Spleen (tissue), 11 donors: ENCODE measurements around the gene DMRTC2. TPM values are rescaled to one million over a fixed set of nuclear protein-coding genes. Genes with fewer than 3 reads are reported as not detected.

Source experiments
- DNase-seq: peaks from one replicate; pipeline ENCODE4 v3.0.0-alpha.2; 2020
- H3K27ac ChIP-seq, 8 donors: fragments of 200-600 bp; sonication (generic) in 7 of 8; 1 replicate in 4 of 8; 2 replicates in 4 of 8; pipeline versions ENCODE4 v1.5.0 to v1.8.0; 2016 to 2021; ENCODE audit warnings: inconsistent platforms in 4 of 8, mild to moderate bottlenecking in 4 of 8, moderate library complexity in 1 of 8
- H3K27me3 ChIP-seq, 7 donors: fragments of 200-600 bp; sonication (generic) in 6 of 7; replicated peaks in 1 of 7; 1 replicate in 4 of 7; 2 replicates in 3 of 7; pipeline versions ENCODE4 v1.5.0 to v1.8.0; 2016 to 2021; ENCODE audit warnings: inconsistent platforms in 3 of 7, mild to moderate bottlenecking in 1 of 7
- H3K36me3 ChIP-seq, 6 donors: fragments of 200-600 bp; sonication (generic) in 5 of 6; 1 replicate in 4 of 6; 2 replicates in 2 of 6; pipeline versions ENCODE4 v1.5.0 to v1.8.0; 2016 to 2021; ENCODE audit warnings: inconsistent platforms in 2 of 6
- H3K4me1 ChIP-seq, 6 donors: fragments of 200-600 bp; sonication (generic) in 5 of 6; 1 replicate in 3 of 6; 2 replicates in 3 of 6; pipeline versions ENCODE4 v1.5.0 to v1.8.0; 2016 to 2021; ENCODE audit warnings: inconsistent platforms in 3 of 6
- H3K4me3 ChIP-seq, 8 donors: fragments of 200-600 bp; sonication (generic) in 7 of 8; 1 replicate in 4 of 8; 2 replicates in 4 of 8; pipeline versions ENCODE4 v1.5.0 to v1.8.0; 2016 to 2021; ENCODE audit warnings: inconsistent platforms in 4 of 8, mild to moderate bottlenecking in 4 of 8, moderate library complexity in 2 of 8
- H3K9me3 ChIP-seq, 8 donors: fragments of 200-600 bp; sonication (generic) in 7 of 8; 1 replicate in 4 of 8; 2 replicates in 4 of 8; pipeline versions ENCODE4 v1.5.0 to v1.8.0; 2016 to 2021; ENCODE audit warnings: inconsistent platforms in 4 of 8
- POLR2A ChIP-seq, 3 donors: fragments of 450-650 bp; IDR thresholded peaks; one replicate each; pipeline ENCODE4 v1.5.1; 2017; ENCODE audit warnings: antibody characterized with exemption in 3 of 3, mild to moderate bottlenecking in 1 of 3
- POLR2AphosphoS5 ChIP-seq, 3 donors: sonication (generic); formaldehyde crosslinking; IDR thresholded peaks; one replicate each; pipeline ENCODE4 v1.5.1; 2017; ENCODE audit warnings: antibody characterized with exemption in 3 of 3
- WGBS, 5 donors: extraction: QIAGEN DNeasy Blood & Tissue Kit in 3 of 5; methylation state at CpG; one replicate each; pipeline versions ENCODE4 v1.1.5 to v1.1.7; 2013 to 2018; 5-methylcytosine and 5-hydroxymethylcytosine counted together
- intact Hi-C: fragments of 100-400 bp; cut with DNase I; formaldehyde crosslinking; loops from one replicate; pipeline ENCODE4 v1.15.0; 2023; ENCODE audit warnings: low total_unique reads
- polyA plus RNA-seq, 3 donors: library from polyadenylated mRNA; stranded (reverse); fragments of 200-250 nt; gene quantifications; one replicate each; pipeline ENCODE4 v1.2.1, GENCODE V29; 2013
- total RNA-seq, 7 donors: library from RNA; depleted of rRNA in 3 of 7; stranded (reverse); fragments of >200 nt in 3 of 7; fragmentation: NEBNext Ultra II Directional in 4 of 7; extraction: Animal tissue kit (Norgen Biotek cat#: 25700) in 4 of 7; gene quantifications; one replicate each; pipeline versions ENCODE4 v1.1.0 to v1.2.1, GENCODE V29; 2016 to 2021
- TF ChIP-seq, protein P1 (sequence below), 11 experiments: fragments of 200-600 bp in 7 of 11; fragments of 450-650 bp in 4 of 11; sonication (generic) in 4 of 11; IDR thresholded peaks in 8 of 11; conservative IDR thresholded peaks in 3 of 11; 1 replicate in 7 of 11; 2 replicates in 4 of 11; pipeline versions ENCODE4 v1.4.0 to v1.8.0; 2016 to 2021; ENCODE audit warnings: antibody characterized with exemption in 11 of 11, inconsistent platforms in 4 of 11, mild to moderate bottlenecking in 1 of 11
- donor health status: healthy with polysubstance abuse.
- donor health status: DM: no; HTN: no; CAD: no; lungs with moderate emphysema.
- donor health status: DM: no; HTN: no; CAD: no.
- donor health status: Bipolar disorder and iron deficiency.
- donor health status: healthy.
- donor health status: DM: no; HTN: no; CAD: no.
- donor health status: DM: yes; HTN: yes; CAD: no.

Gene DMRTC2
- total and polyA plus RNA-seq, 10 donors: not detected

DNA sequence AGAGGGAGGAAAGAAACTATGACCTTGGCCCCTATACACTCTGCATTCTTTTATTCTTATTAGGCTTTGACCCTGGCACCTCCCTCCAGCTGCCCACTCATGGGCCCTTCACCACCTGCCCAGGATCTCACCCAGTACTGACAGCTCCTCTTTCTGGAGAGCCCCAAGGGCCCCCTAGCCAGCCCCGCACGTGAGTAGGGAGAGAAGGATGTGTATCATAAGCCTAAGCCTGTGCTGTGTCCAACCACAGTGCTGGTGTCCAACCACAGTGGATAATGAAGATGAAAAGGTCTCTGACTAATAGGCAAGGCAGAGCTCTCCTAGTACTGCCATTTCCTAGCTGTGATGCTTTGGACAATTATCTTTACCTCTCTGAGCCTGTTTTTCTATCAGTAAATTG is 4.2 kb downstream of the DMRTC2 start:
- DNase-seq: no peak
- Histone ChIP-seq H3K4me3 (no peak overlapping the region), H3K4me1 (no peaks in the 10 kb centered on the region), H3K9me3 (peaks cover 0 to 3% (median 0%) of the 10 kb centered on the region in 8 donors), H3K27me3 (peaks cover 0 to 7% (median 0%) of the 10 kb centered on the region in 7 donors), H3K27ac (no peak overlapping the region), H3K36me3 (no peaks in the 10 kb centered on the region)
- intact Hi-C loops: no loop called here
- 63 to 77% (median 73%) methylated on average over 2 of the region's 2 CpGs for WGBS, 5 donors
- TF ChIP-seq POLR2A (IDR thresholded peaks at IDR 0.05): no peak
- no peak for TF ChIP-seq POLR2AphosphoS5 (IDR thresholded peaks at IDR 0.05)
- TF ChIP-seq, protein P1, sequence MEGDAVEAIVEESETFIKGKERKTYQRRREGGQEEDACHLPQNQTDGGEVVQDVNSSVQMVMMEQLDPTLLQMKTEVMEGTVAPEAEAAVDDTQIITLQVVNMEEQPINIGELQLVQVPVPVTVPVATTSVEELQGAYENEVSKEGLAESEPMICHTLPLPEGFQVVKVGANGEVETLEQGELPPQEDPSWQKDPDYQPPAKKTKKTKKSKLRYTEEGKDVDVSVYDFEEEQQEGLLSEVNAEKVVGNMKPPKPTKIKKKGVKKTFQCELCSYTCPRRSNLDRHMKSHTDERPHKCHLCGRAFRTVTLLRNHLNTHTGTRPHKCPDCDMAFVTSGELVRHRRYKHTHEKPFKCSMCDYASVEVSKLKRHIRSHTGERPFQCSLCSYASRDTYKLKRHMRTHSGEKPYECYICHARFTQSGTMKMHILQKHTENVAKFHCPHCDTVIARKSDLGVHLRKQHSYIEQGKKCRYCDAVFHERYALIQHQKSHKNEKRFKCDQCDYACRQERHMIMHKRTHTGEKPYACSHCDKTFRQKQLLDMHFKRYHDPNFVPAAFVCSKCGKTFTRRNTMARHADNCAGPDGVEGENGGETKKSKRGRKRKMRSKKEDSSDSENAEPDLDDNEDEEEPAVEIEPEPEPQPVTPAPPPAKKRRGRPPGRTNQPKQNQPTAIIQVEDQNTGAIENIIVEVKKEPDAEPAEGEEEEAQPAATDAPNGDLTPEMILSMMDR (IDR thresholded peaks at IDR 0.05 in 8 of 11, conservative IDR thresholded peaks at IDR 0.05 in 3 of 11): no peak

DNA sequence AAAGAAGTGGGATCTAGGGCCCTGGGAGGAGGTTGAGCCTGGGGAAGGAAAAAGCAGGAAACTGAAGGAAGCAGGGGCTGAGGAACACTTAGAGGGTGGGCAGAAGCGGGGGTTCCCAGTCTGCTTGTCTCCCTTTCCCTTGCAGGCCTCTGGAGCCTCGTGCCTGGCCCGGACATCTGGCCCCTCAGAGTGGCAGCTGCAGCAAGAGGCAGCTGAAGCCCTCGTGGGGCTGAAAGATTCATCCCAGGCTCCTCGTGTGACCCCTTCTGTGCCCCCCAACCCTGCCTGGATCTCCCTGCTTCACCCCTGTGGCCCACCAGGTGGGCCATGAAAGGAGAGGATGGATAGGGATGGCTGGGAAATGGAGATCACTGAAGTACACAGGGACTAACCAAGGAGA is 5.5 kb downstream of the DMRTC2 start:
- H3K27ac ChIP-seq: no peak overlapping the region
- no peaks in the 10 kb centered on the region for H3K36me3 ChIP-seq
- no peak overlapping the region for H3K4me3 ChIP-seq
- no peaks in the 10 kb centered on the region for H3K4me1 ChIP-seq
- intact Hi-C loops: no loop called here
- no peak for DNase-seq
- WGBS, 5 donors: 67 to 81% (median 73%) methylated on average over 5 of the region's 5 CpGs
- TF ChIP-seq POLR2A (IDR thresholded peaks at IDR 0.05): no peak
- TF ChIP-seq, protein P1 (IDR thresholded peaks at IDR 0.05 in 8 of 11, conservative IDR thresholded peaks at IDR 0.05 in 3 of 11): no peak
- no peak for TF ChIP-seq POLR2AphosphoS5 (IDR thresholded peaks at IDR 0.05)
- no peaks in the 10 kb centered on the region for H3K9me3 ChIP-seq
- H3K27me3 ChIP-seq: peaks cover 0 to 7% (median 0%) of the 10 kb centered on the region in 7 donors

DNA sequence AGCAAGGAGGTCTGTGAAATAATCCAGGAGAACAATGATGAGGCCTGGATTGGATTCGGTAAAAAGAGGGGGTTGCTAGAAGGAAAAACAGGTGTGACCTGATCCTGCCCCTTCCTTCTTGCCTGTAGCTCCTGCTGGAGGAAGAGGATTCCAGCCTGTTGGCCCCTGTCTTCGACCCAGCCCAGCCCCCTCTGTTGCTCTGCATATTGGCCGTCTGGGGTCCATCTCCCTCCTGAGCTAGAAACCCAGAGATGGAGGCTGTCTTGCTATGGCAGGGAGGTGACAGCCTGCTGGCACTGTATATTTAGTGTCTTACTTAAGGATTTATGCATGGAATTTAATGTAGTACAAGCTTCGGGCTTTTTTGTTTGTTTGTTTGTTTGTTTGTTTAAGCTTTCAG is 6.6 kb downstream of the DMRTC2 start:
- Histone ChIP-seq H3K4me1 (no peaks in the 10 kb centered on the region), H3K9me3 (no peaks in the 10 kb centered on the region), H3K4me3 (no peak overlapping the region), H3K36me3 (no peaks in the 10 kb centered on the region), H3K27ac (no peak overlapping the region), H3K27me3 (peaks cover 0 to 7% (median 0%) of the 10 kb centered on the region in 7 donors)
- no peak for DNase-seq
- TF ChIP-seq, protein P1 (IDR thresholded peaks at IDR 0.05 in 8 of 11, conservative IDR thresholded peaks at IDR 0.05 in 3 of 11): no peak
- TF ChIP-seq POLR2AphosphoS5 (IDR thresholded peaks at IDR 0.05) (no peak), POLR2A (IDR thresholded peaks at IDR 0.05) (no peak)
- intact Hi-C loops: no loop called here
- WGBS, 5 donors: 49 to 68% (median 56%) methylated on average over 4 of the region's 4 CpGs

DNA sequence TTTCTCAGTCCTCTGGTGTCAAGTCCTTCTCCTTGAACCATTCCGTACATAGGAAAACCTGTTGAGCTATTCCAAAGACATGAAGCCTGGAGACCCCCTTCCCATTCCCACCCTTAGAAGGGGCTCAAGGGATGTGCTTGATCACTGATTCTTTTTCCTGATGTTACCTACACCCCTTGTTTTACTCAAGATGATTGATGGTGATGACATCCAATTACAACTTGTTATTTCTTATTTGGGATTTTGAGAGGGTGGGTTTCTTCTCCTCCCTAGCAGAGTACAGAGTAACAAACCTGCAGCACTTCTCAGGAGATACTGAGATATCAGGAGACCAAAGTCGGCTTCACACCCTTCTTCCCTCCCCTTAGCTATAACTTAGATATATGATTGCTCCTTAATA is 8.5 kb downstream of the DMRTC2 start:
- 45 to 90% (median 71%) methylated on average over 2 of the region's 2 CpGs for WGBS, 5 donors
- H3K9me3 ChIP-seq: no peaks in the 10 kb centered on the region
- H3K36me3 ChIP-seq: no peaks in the 10 kb centered on the region
- peaks cover 0 to 3% (median 0%) of the 10 kb centered on the region in 7 donors for H3K27me3 ChIP-seq
- DNase-seq: no peak
- intact Hi-C loops: no loop called here
- TF ChIP-seq POLR2AphosphoS5 (IDR thresholded peaks at IDR 0.05) (no peak), POLR2A (IDR thresholded peaks at IDR 0.05) (no peak)
- TF ChIP-seq, protein P1 (IDR thresholded peaks at IDR 0.05 in 8 of 11, conservative IDR thresholded peaks at IDR 0.05 in 3 of 11): no peak
- no peak overlapping the region for H3K27ac ChIP-seq
- H3K4me1 ChIP-seq: no peaks in the 10 kb centered on the region
- H3K4me3 ChIP-seq: no peak overlapping the region
